ENCODE measurements around the gene GLI3.

Gene GLI3

GRCh38 chr7:42226354-42226941, 10.6 kb downstream of the GLI3 start (continued):
- TF ChIP-seq HIC1 (tag by site-specific recombination; IDR thresholded peaks at IDR 0.05) (no peak), PRDM4 (tag by site-specific recombination; IDR thresholded peaks at IDR 0.05) (peak; percentile 45; the same call in 1 of the 2 replicates), ZNF449 (tag by site-specific recombination; IDR thresholded peaks at IDR 0.05) (peak; percentile 90), ZFHX2 (tag by site-specific recombination; conservative IDR thresholded peaks at IDR 0.05) (peak; percentile 69), ZNF76 (tag by site-specific recombination; IDR thresholded peaks at IDR 0.05; ENCODE audit: borderline replicate concordance, low read depth) (peak; percentile 39; the same call in 1 of the 2 replicates), ZBTB17 (tag by site-specific recombination; IDR thresholded peaks at IDR 0.05) (no peak), ZNF138 (tag by site-specific recombination; IDR thresholded peaks at IDR 0.05; ENCODE audit: borderline replicate concordance) (no peak), ZNF555 (tag by site-specific recombination; conservative IDR thresholded peaks at IDR 0.05) (no peak), ZNF155 (tag by site-specific recombination; IDR thresholded peaks at IDR 0.05) (no peak), ZFP37 (tag by site-specific recombination; IDR thresholded peaks at IDR 0.05) (no peak), ZNF529 (tag by site-specific recombination; IDR thresholded peaks at IDR 0.05; ENCODE audit: insufficient replicate concordance) (peak; percentile 14), ZNF658 (tag by site-specific recombination; IDR thresholded peaks at IDR 0.05) (no peak), ZBTB20 (tag by site-specific recombination; IDR thresholded peaks at IDR 0.05) (no peak), ZNF335 (tag by site-specific recombination; conservative IDR thresholded peaks at IDR 0.05) (0 out of 2 replicates have a peak, but pooled peaks have one; percentile 22), MYNN (tag by site-specific recombination; IDR thresholded peaks at IDR 0.05; ENCODE audit: borderline replicate concordance) (no peak), SP2 (tag by site-specific recombination; IDR thresholded peaks at IDR 0.05) (no peak), ZNF37A (tag by site-specific recombination; IDR thresholded peaks at IDR 0.05) (peak; percentile 65; the same call in 1 of the 2 replicates), ZNF18 (tag by site-specific recombination; IDR thresholded peaks at IDR 0.05) (peak; percentile 90), SP7 (tag by site-specific recombination; IDR thresholded peaks at IDR 0.05) (peak; percentile 93), ZNF843 (tag by site-specific recombination; IDR thresholded peaks at IDR 0.05) (peak; percentile 85), ZEB2 (tag by site-specific recombination; IDR thresholded peaks at IDR 0.05) (0 out of 2 replicates have a peak, but pooled peaks have one; percentile 42), ZNF423 (tag by site-specific recombination; IDR thresholded peaks at IDR 0.05) (peak; percentile 36), ZNF426 (tag by site-specific recombination; IDR thresholded peaks at IDR 0.05) (0 out of 2 replicates have a peak, but pooled peaks have one; percentile 4), ZNF362 (tag by site-specific recombination; IDR thresholded peaks at IDR 0.05) (no peak), ZNF571 (tag by site-specific recombination; IDR thresholded peaks at IDR 0.05) (no peak), ZNF354C (tag by site-specific recombination; IDR thresholded peaks at IDR 0.05; ENCODE audit: borderline replicate concordance, low read depth) (no peak), ZNF23 (tag by site-specific recombination; IDR thresholded peaks at IDR 0.05; ENCODE audit: borderline replicate concordance) (no peak), SETDB1 (IDR thresholded peaks at IDR 0.05; ENCODE audit: insufficient read length, low read length) (no peak), ZNF274 (IDR thresholded peaks at IDR 0.05; ENCODE audit: low read length) (no peak), ZNF274 (tag by site-specific recombination; IDR thresholded peaks at IDR 0.05; ENCODE audit: borderline replicate concordance) (no peak), KLF9 (tag by site-specific recombination; IDR thresholded peaks at IDR 0.05; ENCODE audit: low read depth) (no peak), ZNF561 (tag by site-specific recombination; IDR thresholded peaks at IDR 0.05; ENCODE audit: borderline replicate concordance) (peak; percentile 87)
